ENCODE results near the gene LRMDA. TPM values are rescaled to one million over a fixed set of nuclear protein-coding genes. Genes with fewer than 3 reads are reported as not detected.
"Not testable (repeated sequence)": the region's sequence is repeated elsewhere in the genome, so short reads cannot be mapped to it uniquely, and the experiment has no call there.

LRMDA gene
- total RNA-seq, 3 donors from 2014 or later: not detected

DNA sequence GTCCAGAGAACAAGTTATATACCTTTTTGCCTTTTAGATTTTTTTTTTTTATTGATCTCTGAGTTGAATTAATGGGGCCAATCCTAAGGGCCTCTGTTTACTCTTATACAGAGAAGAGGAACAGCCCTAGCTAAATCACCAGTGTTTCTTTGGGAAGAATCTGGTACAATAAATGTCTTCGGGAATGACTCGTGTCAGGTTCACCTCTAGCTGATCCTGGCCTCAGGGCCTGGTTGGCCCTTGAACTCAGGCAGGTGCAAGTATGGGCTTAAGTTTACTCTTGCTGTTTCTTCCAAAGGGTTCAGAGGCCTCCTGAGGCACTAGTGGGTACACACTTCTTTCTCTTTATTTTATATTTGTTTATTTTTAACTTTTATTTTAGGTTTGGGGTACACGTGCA, 71.0 kb downstream of the LRMDA start:
- Mint-ChIP-seq H3K4me3 (no peak overlapping the region), H3K4me1 (ENCODE audit: low read depth) (no peaks in the 10 kb centered on the region), H3K27me3 (ENCODE audit: low read depth) (peaks cover 8% of the 10 kb centered on the region), H3K9me3 (no peaks in the 10 kb centered on the region), H3K36me3 (ENCODE audit: insufficient read depth) (no peaks in the 10 kb centered on the region)
- DNase-seq (no peak), ATAC-seq (no peak)

DNA sequence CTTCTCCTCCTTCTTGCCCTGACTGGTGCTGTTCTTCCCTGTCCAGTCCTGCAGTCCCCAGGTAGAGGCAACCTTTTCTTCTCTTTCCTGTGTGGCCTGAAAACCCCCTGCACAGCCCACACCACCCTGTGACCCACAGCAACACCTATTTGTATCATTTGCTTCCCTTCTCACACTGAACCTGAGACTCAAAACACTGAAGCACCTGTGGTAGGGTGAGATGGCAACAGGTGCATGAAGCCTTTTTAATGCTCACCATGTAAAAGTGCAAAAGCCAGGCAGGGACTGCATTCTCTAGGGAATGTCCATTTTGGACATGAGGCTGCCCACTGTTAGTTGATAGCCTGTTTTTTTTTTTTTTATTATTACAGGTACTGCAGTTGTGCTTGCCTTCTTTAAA, 71.4 kb downstream of the LRMDA start:
- H3K4me3 Mint-ChIP-seq: no peak overlapping the region
- H3K9me3 Mint-ChIP-seq: no peaks in the 10 kb centered on the region
- no peak for DNase-seq
- H3K27me3 Mint-ChIP-seq (ENCODE audit: low read depth): peaks cover 8% of the 10 kb centered on the region
- H3K4me1 Mint-ChIP-seq (ENCODE audit: low read depth): no peaks in the 10 kb centered on the region
- no peak for ATAC-seq
- H3K36me3 Mint-ChIP-seq (ENCODE audit: insufficient read depth): no peaks in the 10 kb centered on the region

DNA sequence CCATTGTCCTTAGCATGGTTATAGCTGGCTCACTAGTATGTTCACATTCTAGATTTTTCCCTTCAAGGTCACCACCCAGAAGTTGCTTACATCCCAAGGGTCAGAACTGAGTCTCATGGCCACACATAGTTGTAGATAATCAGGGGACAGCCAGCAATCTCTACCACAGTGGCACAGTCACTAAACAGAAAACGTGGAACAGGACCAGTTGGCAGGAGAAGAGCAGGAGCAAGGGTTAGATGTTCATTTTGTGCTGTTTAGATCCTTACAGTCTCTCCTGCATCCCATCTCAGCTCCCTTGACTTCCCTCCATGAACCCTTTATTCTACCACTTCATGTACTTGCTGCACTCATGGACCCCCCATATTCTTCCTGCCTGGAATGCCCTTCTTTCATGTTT, 73.9 kb downstream of the LRMDA start:
- no peaks in the 10 kb centered on the region for H3K9me3 Mint-ChIP-seq
- peaks cover 6% of the 10 kb centered on the region for H3K27me3 Mint-ChIP-seq (ENCODE audit: low read depth)
- no peak overlapping the region for H3K4me3 Mint-ChIP-seq
- H3K4me1 Mint-ChIP-seq (ENCODE audit: low read depth): peaks cover 2% of the 10 kb centered on the region
- no peak for ATAC-seq
- DNase-seq: no peak
- H3K36me3 Mint-ChIP-seq (ENCODE audit: insufficient read depth): no peaks in the 10 kb centered on the region

DNA sequence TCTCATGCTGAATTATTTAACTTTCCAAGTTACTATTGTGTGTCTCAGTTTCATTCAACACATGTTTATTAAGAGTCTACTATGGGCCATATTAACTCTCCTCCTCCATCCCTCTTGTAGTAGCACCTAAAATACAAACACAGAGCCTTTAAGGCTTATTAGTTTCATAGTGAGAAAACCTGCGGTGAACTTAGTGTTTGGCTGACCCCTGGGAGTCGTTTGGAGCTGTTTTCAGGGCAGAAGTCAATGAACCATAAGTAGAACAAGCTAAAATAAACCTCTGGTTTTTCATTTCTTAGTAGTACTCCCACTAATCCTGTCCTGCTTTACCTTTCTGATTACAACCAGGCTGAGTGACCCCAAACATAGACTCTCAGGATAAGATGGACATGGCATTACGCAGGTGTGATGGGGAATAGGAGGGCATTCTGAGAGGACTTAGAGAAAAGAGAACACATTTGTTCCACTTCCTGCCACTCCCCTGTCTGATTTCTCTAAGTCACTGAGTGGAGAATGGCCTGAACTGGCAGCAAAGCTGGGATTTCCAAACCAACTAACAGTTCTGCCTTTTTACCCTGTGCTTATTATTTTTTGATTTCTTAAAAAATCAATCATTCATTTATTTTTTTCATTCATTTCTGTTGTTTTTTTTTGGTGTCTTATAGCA, 74.5 kb downstream of the LRMDA start:
- ATAC-seq (no peak), DNase-seq (no peak)
- Mint-ChIP-seq H3K9me3 (no peaks in the 10 kb centered on the region), H3K4me1 (ENCODE audit: low read depth) (peaks cover 2% of the 10 kb centered on the region), H3K36me3 (ENCODE audit: insufficient read depth) (no peaks in the 10 kb centered on the region), H3K4me3 (no peak overlapping the region), H3K27me3 (ENCODE audit: low read depth) (peaks cover 9% of the 10 kb centered on the region)

DNA sequence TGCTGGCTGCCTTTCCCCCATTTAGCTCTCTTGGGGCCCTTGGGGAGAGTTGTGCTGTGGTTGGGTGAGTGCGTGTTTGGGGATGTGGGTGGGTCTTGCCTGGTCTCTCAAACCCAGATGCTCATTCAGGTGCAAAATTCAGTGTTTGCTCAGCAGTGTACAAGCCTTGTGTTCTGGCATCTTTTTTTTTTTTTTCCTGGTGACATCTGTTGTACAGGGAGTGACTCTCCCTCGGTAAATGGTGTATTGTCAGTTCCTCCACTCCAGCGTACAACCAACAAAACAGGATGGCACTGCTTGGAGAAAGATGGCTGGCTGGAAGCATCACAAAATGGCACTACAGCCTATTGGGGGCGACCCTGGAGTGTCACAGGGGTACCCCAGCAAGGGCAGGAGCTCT, 75.5 kb downstream of the LRMDA start:
- ATAC-seq (no peak), DNase-seq (no peak)
- H3K27me3 Mint-ChIP-seq (ENCODE audit: low read depth): peaks cover 9% of the 10 kb centered on the region
- no peaks in the 10 kb centered on the region for H3K36me3 Mint-ChIP-seq (ENCODE audit: insufficient read depth)
- H3K4me3 Mint-ChIP-seq: no peak overlapping the region
- no peaks in the 10 kb centered on the region for H3K9me3 Mint-ChIP-seq
- H3K4me1 Mint-ChIP-seq (ENCODE audit: low read depth): peaks cover 2% of the 10 kb centered on the region

GRCh38 chr10:75507469-75507868, 76.0 kb downstream of the LRMDA start:
- ATAC-seq: no peak
- H3K4me1 Mint-ChIP-seq (ENCODE audit: low read depth): peaks cover 2% of the 10 kb centered on the region

GRCh38 chr10:75508239-75508813, 76.9 kb downstream of the LRMDA start:
- Mint-ChIP-seq H3K4me1 (ENCODE audit: low read depth) (peaks cover 2% of the 10 kb centered on the region), H3K36me3 (ENCODE audit: insufficient read depth) (no peaks in the 10 kb centered on the region), H3K4me3 (no peak overlapping the region), H3K9me3 (no peaks in the 10 kb centered on the region), H3K27me3 (ENCODE audit: low read depth) (peaks cover 9% of the 10 kb centered on the region)
- no peak for ATAC-seq
- DNase-seq: no peak

More at GRCh38 chr10:75507469-75507868, 76.0 kb downstream of the LRMDA start:
- Mint-ChIP-seq H3K4me3 (no peak overlapping the region), H3K27me3 (ENCODE audit: low read depth) (peaks cover 9% of the 10 kb centered on the region), H3K36me3 (ENCODE audit: insufficient read depth) (no peaks in the 10 kb centered on the region), H3K9me3 (no peaks in the 10 kb centered on the region)
- DNase-seq: no peak

DNA sequence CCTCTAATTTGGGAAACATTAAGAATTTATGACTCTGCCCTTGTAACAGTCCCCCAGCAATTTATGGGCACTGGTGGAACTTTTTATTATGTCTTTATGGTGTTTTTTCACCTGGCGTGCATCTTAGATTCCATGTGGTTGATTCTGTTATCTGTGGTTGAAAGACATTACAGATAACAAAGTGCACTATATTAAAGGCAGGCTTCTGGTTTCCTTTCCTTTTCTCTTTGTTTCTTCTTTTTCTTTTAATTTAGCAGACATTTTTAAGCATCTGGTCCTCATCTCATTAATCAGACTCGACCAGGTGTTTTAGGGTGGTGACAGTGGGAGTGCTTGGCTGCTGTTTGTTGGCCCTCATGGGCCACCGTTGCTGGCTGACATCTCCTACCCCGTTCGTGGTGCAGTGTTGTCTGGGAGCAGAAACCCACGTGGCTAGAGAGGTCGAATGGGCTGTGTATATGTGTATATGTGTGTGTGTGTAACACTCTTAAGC, 77.4 kb downstream of the LRMDA start:
- Mint-ChIP-seq H3K36me3 (ENCODE audit: insufficient read depth) (no peaks in the 10 kb centered on the region), H3K27me3 (ENCODE audit: low read depth) (peaks cover 7% of the 10 kb centered on the region), H3K4me1 (ENCODE audit: low read depth) (peaks cover 2% of the 10 kb centered on the region), H3K4me3 (no peak overlapping the region), H3K9me3 (no peaks in the 10 kb centered on the region)
- DNase-seq (no peak), ATAC-seq (no peak)

- no peak for DNase-seq
- no peak for ATAC-seq
- Mint-ChIP-seq H3K4me1 (ENCODE audit: low read depth) (peaks cover 2% of the 10 kb centered on the region), H3K36me3 (ENCODE audit: insufficient read depth) (no peaks in the 10 kb centered on the region), H3K9me3 (no peaks in the 10 kb centered on the region), H3K4me3 (no peak overlapping the region), H3K27me3 (ENCODE audit: low read depth) (peaks cover 10% of the 10 kb centered on the region)
These were observed 78.3 kb downstream of the LRMDA start for GRCh38 chr10:75509706-75510105.

GRCh38 chr10:75511011-75511410, 79.6 kb downstream of the LRMDA start:
- ATAC-seq: no peak

DNA sequence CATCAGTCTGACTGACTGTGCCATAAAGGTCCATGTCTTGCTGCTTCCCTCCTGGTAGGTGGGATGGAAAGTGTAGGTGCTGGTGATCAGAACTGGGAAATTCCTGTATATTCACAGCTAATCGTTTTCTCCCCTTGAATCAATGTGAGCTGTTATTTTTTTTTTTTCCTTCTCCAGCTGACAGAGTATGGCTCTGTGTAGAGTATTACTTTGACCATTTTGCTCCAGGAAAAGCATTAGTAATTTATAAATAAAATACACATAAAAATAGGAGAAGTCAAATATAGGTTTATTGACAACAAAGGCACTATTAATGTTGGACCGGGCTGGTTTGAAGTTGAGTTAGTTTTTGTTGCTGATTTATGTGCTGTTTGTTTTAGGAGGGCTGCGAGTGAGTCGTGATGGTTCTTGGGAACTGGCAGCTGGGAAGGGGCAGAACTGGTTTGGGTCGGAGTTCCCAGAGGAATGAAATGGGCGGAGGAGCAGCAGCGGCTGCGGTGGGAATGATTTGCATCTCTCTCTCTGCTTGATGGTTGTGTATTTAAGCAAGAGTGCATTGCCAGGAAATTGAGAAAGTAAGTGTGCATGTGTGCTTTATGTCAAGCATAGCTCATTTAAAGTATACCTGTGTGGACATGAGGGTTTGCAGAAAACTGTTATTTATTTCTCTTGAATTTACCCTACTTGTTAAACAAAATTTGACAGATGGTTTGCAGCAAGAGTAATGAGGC, 80.9 kb downstream of the LRMDA start:
- Mint-ChIP-seq H3K36me3 (ENCODE audit: insufficient read depth) (no peaks in the 10 kb centered on the region), H3K9me3 (peaks cover 8% of the 10 kb centered on the region), H3K4me1 (ENCODE audit: low read depth) (peaks cover 2% of the 10 kb centered on the region), H3K27me3 (ENCODE audit: low read depth) (peaks cover 13% of the 10 kb centered on the region), H3K4me3 (no peak overlapping the region)
- no peak for DNase-seq
- ATAC-seq: no peak

More at GRCh38 chr10:75511011-75511410, 79.6 kb downstream of the LRMDA start:
- peaks cover 13% of the 10 kb centered on the region for H3K27me3 Mint-ChIP-seq (ENCODE audit: low read depth)
- peaks cover 2% of the 10 kb centered on the region for H3K4me1 Mint-ChIP-seq (ENCODE audit: low read depth)
- H3K36me3 Mint-ChIP-seq (ENCODE audit: insufficient read depth): no peaks in the 10 kb centered on the region
- no peak for DNase-seq
- H3K4me3 Mint-ChIP-seq: no peak overlapping the region
- H3K9me3 Mint-ChIP-seq: peaks cover 4% of the 10 kb centered on the region

DNA sequence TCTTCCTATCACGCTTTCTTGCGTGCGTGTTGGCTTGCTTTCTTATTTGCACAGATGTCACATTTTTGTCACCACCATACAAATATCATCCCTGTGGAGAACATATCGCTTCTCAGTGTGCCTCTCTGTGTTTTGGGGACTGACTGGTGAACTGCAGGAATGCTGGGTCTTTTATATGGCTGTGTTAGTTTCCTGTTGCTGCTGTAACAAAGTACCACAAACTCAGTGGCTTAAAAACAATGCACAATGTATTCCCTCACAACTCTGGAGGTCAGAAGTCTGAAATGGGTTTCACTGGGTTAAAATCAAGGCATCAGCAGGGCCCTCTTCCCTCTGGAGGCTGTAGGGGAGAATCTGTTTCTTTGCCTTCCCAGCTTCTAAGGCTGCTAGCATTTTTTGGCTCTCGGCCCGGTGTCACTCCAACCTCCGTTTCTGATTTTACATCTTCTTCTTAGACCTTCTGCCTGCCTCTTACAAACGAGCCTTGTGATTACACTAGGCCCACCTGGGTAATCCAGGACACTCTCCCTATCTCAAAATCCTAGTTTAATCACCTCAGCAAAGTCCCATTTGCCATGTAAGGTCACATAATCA, 82.0 kb downstream of the LRMDA start:
- H3K4me3 Mint-ChIP-seq: no peak overlapping the region
- H3K36me3 Mint-ChIP-seq (ENCODE audit: insufficient read depth): no peaks in the 10 kb centered on the region

DNA sequence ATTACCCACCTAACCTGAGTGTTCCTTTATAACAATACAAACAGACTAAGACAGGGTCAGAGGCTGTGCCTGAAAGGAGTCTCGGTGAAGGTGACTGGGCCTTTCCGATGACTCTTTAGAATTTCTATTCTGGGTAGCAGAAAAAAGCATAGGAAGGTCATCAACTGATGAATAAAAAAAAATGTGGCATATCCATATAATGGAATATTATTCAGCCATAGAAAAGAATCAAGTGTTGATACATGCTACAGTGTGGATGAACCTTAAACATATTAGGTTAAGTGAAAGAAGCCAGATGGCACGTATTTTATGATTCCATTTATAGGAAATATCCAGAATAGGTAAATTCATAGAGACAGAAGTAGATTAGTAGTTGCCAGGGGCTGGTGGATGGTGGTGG, 83.4 kb downstream of the LRMDA start:
- ATAC-seq: no peak
- no peaks in the 10 kb centered on the region for H3K4me1 Mint-ChIP-seq (ENCODE audit: low read depth)
- DNase-seq: no peak
- H3K4me3 Mint-ChIP-seq: no peak overlapping the region
- H3K36me3 Mint-ChIP-seq (ENCODE audit: insufficient read depth): no peaks in the 10 kb centered on the region
- peaks cover 13% of the 10 kb centered on the region for H3K9me3 Mint-ChIP-seq
- H3K27me3 Mint-ChIP-seq (ENCODE audit: low read depth): peaks cover 19% of the 10 kb centered on the region

More for the DNA sequence above, 82.0 kb downstream of the LRMDA start:
- Mint-ChIP-seq H3K4me1 (ENCODE audit: low read depth) (peaks cover 2% of the 10 kb centered on the region), H3K9me3 (peaks cover 13% of the 10 kb centered on the region), H3K27me3 (ENCODE audit: low read depth) (peaks cover 14% of the 10 kb centered on the region)
- no peak for ATAC-seq
- no peak for DNase-seq

- H3K4me1 Mint-ChIP-seq (ENCODE audit: low read depth); DNase-seq: not testable (repeated sequence)
- H3K27me3 Mint-ChIP-seq (ENCODE audit: low read depth): peaks cover 19% of the 10 kb centered on the region
These were observed 84.7 kb downstream of the LRMDA start for GRCh38 chr10:75516154-75516553.

More at GRCh38 chr10:75516154-75516553, 84.7 kb downstream of the LRMDA start:
- not testable (repeated sequence) for H3K36me3 Mint-ChIP-seq (ENCODE audit: insufficient read depth); H3K4me3 Mint-ChIP-seq; ATAC-seq
- H3K9me3 Mint-ChIP-seq: peaks cover 13% of the 10 kb centered on the region

All from activated T-cell treated with anti-CD3 and anti-CD28 coated beads, Interleukin-2, amount 50 U/mL, for 4 hours (primary cell).